Breast epithelium (tissue), 3 donors: Measurements from ENCODE around the gene GRAPL.
"Not testable (repeated sequence)": the region's sequence is repeated elsewhere in the genome, so short reads cannot be mapped to it uniquely, and the experiment has no call there.

Experiments
- CTCF ChIP-seq, 3 donors: fragments of 450-650 bp; IDR thresholded peaks; one replicate each; pipeline ENCODE4 v1.5.1; 2016 to 2017; ENCODE audit warnings: antibody characterized with exemption in 3 of 3, mild to moderate bottlenecking in 3 of 3, moderate library complexity in 3 of 3
- POLR2A ChIP-seq: fragments of 450-650 bp; IDR thresholded peaks from one replicate; pipeline ENCODE4 v1.6.1; 2016; ENCODE audit warnings: antibody characterized with exemption, mild to moderate bottlenecking, moderate library complexity
- POLR2AphosphoS5 ChIP-seq, 3 donors: sonication (generic); formaldehyde crosslinking; IDR thresholded peaks; one replicate each; pipeline ENCODE4 v1.6.1; 2017; ENCODE audit warnings: antibody characterized with exemption in 3 of 3

- not testable (repeated sequence) for TF ChIP-seq POLR2A; CTCF (IDR thresholded peaks at IDR 0.05); POLR2AphosphoS5 (IDR thresholded peaks at IDR 0.05)
These were observed 31.5 kb downstream of the GRAPL start for GRCh38 chr17:19158938-19159337.
